Ascending aorta (tissue), 2 donors: ENCODE data around the gene TRIP13. TPM values are rescaled to one million over a fixed set of nuclear protein-coding genes. Genes with fewer than 3 reads are reported as not detected.

Experiments
- DNase-seq, 2 donors: peaks; one replicate each; pipeline ENCODE4 v3.0.0-alpha.2; 2019; ENCODE audit warnings: low spot score in 2 of 2
- H3K27ac ChIP-seq, 2 donors: fragments of 200-600 bp; sonication (generic); one replicate each; pipeline ENCODE4 v1.5.1; 2016 to 2017; ENCODE audit warnings: mild to moderate bottlenecking in 1 of 2
- H3K27me3 ChIP-seq: fragments of 200-600 bp; sonication (generic); one replicate; pipeline ENCODE4 v1.5.1; 2017
- H3K36me3 ChIP-seq, 2 donors: fragments of 200-600 bp; sonication (generic); one replicate each; pipeline ENCODE4 v1.5.1; 2016
- H3K4me1 ChIP-seq, 2 donors: fragments of 200-600 bp; sonication (generic); one replicate each; pipeline ENCODE4 v1.5.1; 2016 to 2017; ENCODE audit warnings: mild to moderate bottlenecking in 1 of 2
- H3K4me3 ChIP-seq, 2 donors: fragments of 200-600 bp; sonication (generic); one replicate each; pipeline ENCODE4 v1.5.1; 2016 to 2017; ENCODE audit warnings: mild to moderate bottlenecking in 1 of 2
- H3K9me3 ChIP-seq, 2 donors: fragments of 200-600 bp; sonication (generic); one replicate each; pipeline ENCODE4 v1.5.1; 2016
- CTCF ChIP-seq, 3 experiments: fragments of 200-600 bp in 2 of 3; fragments of 450-650 bp in 1 of 3; sonication (generic) in 2 of 3; IDR thresholded peaks; one replicate each; pipeline ENCODE4 v1.5.1; 2016 to 2019; ENCODE audit warnings: antibody characterized with exemption in 3 of 3, mild to moderate bottlenecking in 1 of 3, moderate library complexity in 1 of 3
- intact Hi-C: fragments of 100-400 bp; cut with DNase I; formaldehyde crosslinking; loops from one replicate; pipeline ENCODE4 v1.15.1; 2023
- total RNA-seq: library from RNA; depleted of rRNA; stranded (reverse); fragments of >200 nt; gene quantifications from one replicate; pipeline ENCODE4 v1.1.0, GENCODE V29; 2016

TRIP13 gene
- total RNA-seq, 1 donor from 2014 or later, result not detected

DNA sequence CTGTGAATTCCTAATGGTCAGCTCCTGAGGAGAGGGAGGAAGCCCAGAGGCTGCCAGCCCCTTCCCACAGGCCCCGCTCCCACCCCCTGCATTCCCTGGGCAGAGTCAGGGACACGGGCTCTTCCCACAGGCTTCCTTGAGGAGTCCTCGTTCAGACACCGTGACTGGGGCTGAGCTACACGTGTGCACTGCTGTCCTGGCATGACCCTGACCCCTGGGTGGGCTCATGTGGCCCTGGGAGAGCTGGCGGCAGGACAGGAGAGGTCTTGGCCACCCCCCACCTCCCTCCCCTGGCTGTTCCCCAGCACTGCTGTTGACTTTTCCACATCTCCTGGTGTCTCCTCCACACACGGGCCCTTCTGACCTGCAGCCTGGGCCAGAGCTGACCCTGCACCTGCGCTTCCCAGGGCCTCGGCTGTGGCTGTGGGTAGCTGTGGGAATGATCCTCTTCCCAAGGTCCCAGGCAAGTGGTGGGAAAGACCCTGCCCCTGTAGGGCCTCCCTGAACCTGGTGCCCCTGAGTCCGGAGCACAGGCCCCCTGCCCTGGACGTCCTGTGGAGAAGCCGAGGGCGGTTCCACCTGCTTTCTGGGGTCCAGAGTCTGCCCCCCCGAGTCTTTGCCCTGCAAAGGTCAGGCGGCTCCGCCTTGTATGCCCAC lies 59.4 kb downstream of the TRIP13 start:
- no peaks in the 10 kb centered on the region for H3K36me3 ChIP-seq
- no peaks in the 10 kb centered on the region for H3K27me3 ChIP-seq
- no peak for DNase-seq
- H3K9me3 ChIP-seq, result no peaks in the 10 kb centered on the region
- peaks cover 0 to 6% of the 10 kb centered on the region in 2 donors for H3K4me1 ChIP-seq
- TF ChIP-seq CTCF (IDR thresholded peaks at IDR 0.05), result no peak
- no peak overlapping the region for H3K27ac ChIP-seq
- intact Hi-C loops, result no loop called here
- no peak overlapping the region for H3K4me3 ChIP-seq

DNA sequence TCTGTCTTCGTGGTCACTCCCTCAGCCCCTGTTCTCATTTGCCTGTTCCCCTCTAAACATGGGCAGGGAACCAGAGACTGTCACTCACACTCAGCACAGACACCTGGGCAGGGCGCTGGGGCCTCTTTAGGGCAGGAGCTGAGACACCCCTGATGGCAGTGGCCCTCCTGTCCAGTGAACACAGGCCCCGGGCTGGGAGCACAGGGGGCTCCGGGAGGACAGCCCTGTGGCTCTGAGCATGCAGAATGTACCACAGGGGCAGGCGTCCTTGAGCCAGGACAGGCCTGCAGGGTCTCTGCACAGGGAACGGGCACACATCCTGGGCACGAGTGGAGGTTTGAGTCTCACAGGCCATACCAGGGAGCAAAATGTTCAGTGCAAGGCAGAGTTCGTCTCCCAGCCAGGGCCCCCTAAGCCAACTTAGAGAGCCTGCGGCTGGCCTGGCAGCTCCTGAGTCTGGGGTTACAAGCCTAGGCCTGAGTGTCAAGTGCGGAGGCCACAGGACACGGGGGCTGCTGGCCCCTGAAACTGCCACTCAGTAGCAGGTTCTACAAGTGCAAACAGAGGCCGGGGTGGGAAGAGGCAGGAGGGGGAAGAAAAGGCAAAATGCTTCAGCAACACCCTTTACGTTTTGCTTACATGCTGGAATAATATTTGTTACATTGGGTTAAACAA lies 60.0 kb downstream of the TRIP13 start:
- H3K27ac ChIP-seq, result no peak overlapping the region
- H3K9me3 ChIP-seq, result no peaks in the 10 kb centered on the region
- H3K4me1 ChIP-seq, result peaks cover 0 to 10% of the 10 kb centered on the region in 2 donors
- H3K36me3 ChIP-seq, result no peaks in the 10 kb centered on the region
- intact Hi-C loops, result no loop called here
- no peaks in the 10 kb centered on the region for H3K27me3 ChIP-seq
- DNase-seq, result no peak
- TF ChIP-seq CTCF (IDR thresholded peaks at IDR 0.05), result no peak
- no peak overlapping the region for H3K4me3 ChIP-seq

DNA sequence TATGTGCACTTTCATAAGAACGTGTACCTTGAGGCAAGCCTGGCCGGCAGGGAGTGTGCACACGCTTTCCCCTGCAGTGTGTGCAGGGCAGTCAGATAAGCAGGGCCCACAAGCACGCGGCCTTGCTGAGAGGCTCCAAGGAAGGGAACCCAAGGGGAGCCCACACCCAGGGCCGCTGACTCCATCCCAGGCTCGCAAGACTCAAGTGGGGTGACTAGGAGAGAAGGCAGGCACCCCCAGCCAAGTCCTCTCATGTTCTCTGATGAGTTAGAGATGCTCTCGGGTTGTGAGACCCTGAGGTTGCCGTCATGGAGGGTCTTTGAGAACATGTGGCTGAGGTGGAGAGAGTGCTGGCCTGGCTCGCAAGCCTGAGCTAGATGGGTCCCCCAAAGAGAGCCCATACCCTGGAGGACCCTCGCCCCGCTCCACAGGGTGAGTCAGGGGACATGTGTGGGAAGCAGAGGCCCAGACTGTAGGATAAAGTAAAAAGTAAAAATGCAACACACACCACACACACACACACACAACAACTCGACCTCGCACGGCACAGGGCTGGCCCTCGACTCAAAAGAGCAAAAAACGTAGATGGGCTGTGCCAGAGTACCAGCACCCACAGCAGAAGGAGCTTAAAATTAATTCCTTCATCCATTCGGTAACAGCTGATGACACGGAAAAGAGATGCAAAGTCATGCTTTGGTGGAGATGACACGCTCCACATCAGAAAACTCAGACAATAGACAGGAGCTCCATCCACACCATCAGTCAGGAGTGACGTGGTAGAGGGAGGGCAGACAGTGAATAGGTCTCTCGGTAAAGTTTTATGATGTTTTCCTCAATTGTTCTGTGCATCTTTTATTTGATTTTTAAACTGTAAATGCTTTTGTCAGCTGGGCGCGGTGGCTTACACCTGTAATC lies 61.1 kb downstream of the TRIP13 start:
- no peak for DNase-seq
- intact Hi-C loops, result no loop called here

DNA sequence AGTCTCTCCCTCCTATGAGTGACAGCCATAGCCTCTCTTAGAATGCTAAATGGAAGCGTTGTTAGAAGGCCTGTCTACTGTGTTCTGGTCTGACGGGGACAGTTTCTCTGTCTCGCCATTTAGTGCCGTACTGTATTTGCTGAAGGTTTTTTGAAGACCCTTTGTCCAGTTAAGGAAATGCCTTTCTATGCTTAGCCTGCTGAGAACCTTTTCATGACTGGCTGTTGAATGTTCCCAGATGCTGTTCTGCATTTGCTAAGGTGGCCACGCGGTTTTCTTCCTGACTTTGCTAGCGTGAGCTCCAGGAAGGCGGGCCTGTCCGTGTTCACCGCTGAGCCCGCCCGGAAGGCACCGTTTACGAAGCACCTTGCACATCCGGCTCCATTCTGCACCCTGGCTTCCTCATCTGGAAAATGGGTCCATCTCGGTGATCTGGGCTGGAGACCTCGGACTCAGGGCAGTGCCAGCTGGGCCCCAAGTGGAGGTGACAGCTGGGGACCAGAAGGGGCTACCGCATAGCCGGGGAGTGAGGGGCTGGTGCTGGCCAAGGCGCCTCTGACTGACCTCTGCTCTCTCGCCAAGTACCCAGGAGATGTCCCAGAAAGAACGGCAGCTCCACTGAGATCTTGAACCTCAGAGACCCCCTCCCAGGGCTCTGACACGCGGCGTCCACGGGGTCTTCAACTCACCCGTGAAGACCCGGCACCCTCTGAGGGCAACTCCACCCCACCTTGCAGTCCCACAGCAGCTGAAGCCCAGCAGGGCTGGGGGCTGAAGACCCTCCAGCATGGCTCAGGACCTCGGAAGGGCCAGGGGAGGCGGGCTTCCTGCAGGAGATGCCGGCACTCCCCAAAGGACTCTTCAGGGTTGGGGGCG lies 63.4 kb downstream of the TRIP13 start:
- intact Hi-C loops, result no loop called here
- Histone ChIP-seq H3K4me1 (peaks cover 0 to 10% of the 10 kb centered on the region in 2 donors), H3K27me3 (no peaks in the 10 kb centered on the region), H3K4me3 (no peak overlapping the region), H3K9me3 (no peaks in the 10 kb centered on the region), H3K27ac (no peak overlapping the region), H3K36me3 (no peaks in the 10 kb centered on the region)
- DNase-seq, result no peak
- no peak for TF ChIP-seq CTCF (IDR thresholded peaks at IDR 0.05)

More for the DNA sequence above, 61.1 kb downstream of the TRIP13 start:
- Histone ChIP-seq H3K36me3 (no peaks in the 10 kb centered on the region), H3K9me3 (no peaks in the 10 kb centered on the region), H3K27ac (no peak overlapping the region), H3K4me1 (peaks cover 0 to 10% of the 10 kb centered on the region in 2 donors), H3K4me3 (no peak overlapping the region), H3K27me3 (no peaks in the 10 kb centered on the region)
- TF ChIP-seq CTCF (IDR thresholded peaks at IDR 0.05), result no peak
